ENCODE data around the gene SESN2.

Gene SESN2

GRCh38 chr1:28269529-28269928, 10.2 kb downstream of the SESN2 start:
- H3K27me3 ChIP-seq (ENCODE audit: control insufficient read depth, insufficient read depth, low read length, poor library complexity, severe bottlenecking): no peaks in the 10 kb centered on the region
- peaks cover 4% of the 10 kb centered on the region for H3K4me1 ChIP-seq (ENCODE audit: control insufficient read depth, insufficient read depth, low read length)
- 87 to 89% methylated on average over 1 to 2 of the region's 2 CpGs for WGBS, 2 experiments
- peaks cover 14% of the 10 kb centered on the region for H3K36me3 ChIP-seq (ENCODE audit: control insufficient read depth, insufficient read depth, low read length)
- no peaks in the 10 kb centered on the region for H3K9me3 ChIP-seq (ENCODE audit: control insufficient read depth, low read length)
- H3K4me3 ChIP-seq (ENCODE audit: insufficient read depth, low read depth, low read length): no peak overlapping the region
- H3K27ac ChIP-seq (ENCODE audit: insufficient read depth, low read depth, low read length, poor library complexity, severe bottlenecking): no peak overlapping the region

- Histone ChIP-seq H3K27ac (ENCODE audit: insufficient read depth, low read depth, low read length, poor library complexity, severe bottlenecking) (no peak overlapping the region), H3K4me3 (ENCODE audit: insufficient read depth, low read depth, low read length) (no peak overlapping the region), H3K9me3 (ENCODE audit: control insufficient read depth, low read length) (no peaks in the 10 kb centered on the region), H3K27me3 (ENCODE audit: control insufficient read depth, insufficient read depth, low read length, poor library complexity, severe bottlenecking) (no peaks in the 10 kb centered on the region), H3K36me3 (ENCODE audit: control insufficient read depth, insufficient read depth, low read length) (peaks cover 20% of the 10 kb centered on the region), H3K4me1 (ENCODE audit: control insufficient read depth, insufficient read depth, low read length) (no peaks in the 10 kb centered on the region)
- WGBS, 2 experiments: 94 to 97% methylated on average over 20 of the region's 20 CpGs
Observed at GRCh38 chr1:28272215-28272852, 13.0 kb downstream of the SESN2 start.

GRCh38 chr1:28273216-28273860, 14.0 kb downstream of the SESN2 start:
- Histone ChIP-seq H3K4me3 (ENCODE audit: insufficient read depth, low read depth, low read length) (no peak overlapping the region), H3K9me3 (ENCODE audit: control insufficient read depth, low read length) (no peaks in the 10 kb centered on the region), H3K36me3 (ENCODE audit: control insufficient read depth, insufficient read depth, low read length) (peaks cover 20% of the 10 kb centered on the region), H3K27me3 (ENCODE audit: control insufficient read depth, insufficient read depth, low read length, poor library complexity, severe bottlenecking) (no peaks in the 10 kb centered on the region), H3K4me1 (ENCODE audit: control insufficient read depth, insufficient read depth, low read length) (no peaks in the 10 kb centered on the region), H3K27ac (ENCODE audit: insufficient read depth, low read depth, low read length, poor library complexity, severe bottlenecking) (no peak overlapping the region)
- WGBS, 2 experiments: 84 to 89% methylated on average over 17 of the region's 17 CpGs

- no peaks in the 10 kb centered on the region for H3K9me3 ChIP-seq (ENCODE audit: control insufficient read depth, low read length)
- H3K27ac ChIP-seq (ENCODE audit: insufficient read depth, low read depth, low read length, poor library complexity, severe bottlenecking): no peak overlapping the region
- WGBS, 2 experiments: 93 to 95% methylated on average over 5 of the region's 5 CpGs
- H3K36me3 ChIP-seq (ENCODE audit: control insufficient read depth, insufficient read depth, low read length): peaks cover 25% of the 10 kb centered on the region
- no peaks in the 10 kb centered on the region for H3K27me3 ChIP-seq (ENCODE audit: control insufficient read depth, insufficient read depth, low read length, poor library complexity, severe bottlenecking)
- no peaks in the 10 kb centered on the region for H3K4me1 ChIP-seq (ENCODE audit: control insufficient read depth, insufficient read depth, low read length)
- no peak overlapping the region for H3K4me3 ChIP-seq (ENCODE audit: insufficient read depth, low read depth, low read length)
Observed at GRCh38 chr1:28278763-28279162, 19.4 kb downstream of the SESN2 start.

- Histone ChIP-seq H3K9me3 (ENCODE audit: control insufficient read depth, low read length) (no peaks in the 10 kb centered on the region), H3K27me3 (ENCODE audit: control insufficient read depth, insufficient read depth, low read length, poor library complexity, severe bottlenecking) (no peaks in the 10 kb centered on the region), H3K27ac (ENCODE audit: insufficient read depth, low read depth, low read length, poor library complexity, severe bottlenecking) (no peak overlapping the region), H3K4me1 (ENCODE audit: control insufficient read depth, insufficient read depth, low read length) (no peaks in the 10 kb centered on the region), H3K4me3 (ENCODE audit: insufficient read depth, low read depth, low read length) (no peak overlapping the region), H3K36me3 (ENCODE audit: control insufficient read depth, insufficient read depth, low read length) (peaks cover 15% of the 10 kb centered on the region)
- WGBS, 2 experiments: 91 to 95% methylated on average over 7 of the region's 7 CpGs
Observed at GRCh38 chr1:28279721-28280120, 20.4 kb downstream of the SESN2 start.

GRCh38 chr1:28280501-28280900, 21.2 kb downstream of the SESN2 start:
- no peaks in the 10 kb centered on the region for H3K27me3 ChIP-seq (ENCODE audit: control insufficient read depth, insufficient read depth, low read length, poor library complexity, severe bottlenecking)
- H3K27ac ChIP-seq (ENCODE audit: insufficient read depth, low read depth, low read length, poor library complexity, severe bottlenecking): no peak overlapping the region
- no peaks in the 10 kb centered on the region for H3K4me1 ChIP-seq (ENCODE audit: control insufficient read depth, insufficient read depth, low read length)
- H3K4me3 ChIP-seq (ENCODE audit: insufficient read depth, low read depth, low read length): no peak overlapping the region
- peaks cover 10% of the 10 kb centered on the region for H3K36me3 ChIP-seq (ENCODE audit: control insufficient read depth, insufficient read depth, low read length)
- 96 to 98% methylated on average over 8 of the region's 8 CpGs for WGBS, 2 experiments
- H3K9me3 ChIP-seq (ENCODE audit: control insufficient read depth, low read length): no peaks in the 10 kb centered on the region

GRCh38 chr1:28280977-28281381, 21.7 kb downstream of the SESN2 start:
- WGBS, 2 experiments: 94% methylated on average over 5 of the region's 5 CpGs
- no peaks in the 10 kb centered on the region for H3K9me3 ChIP-seq (ENCODE audit: control insufficient read depth, low read length)
- no peaks in the 10 kb centered on the region for H3K4me1 ChIP-seq (ENCODE audit: control insufficient read depth, insufficient read depth, low read length)
- H3K4me3 ChIP-seq (ENCODE audit: insufficient read depth, low read depth, low read length): no peak overlapping the region
- H3K27ac ChIP-seq (ENCODE audit: insufficient read depth, low read depth, low read length, poor library complexity, severe bottlenecking): no peak overlapping the region
- H3K36me3 ChIP-seq (ENCODE audit: control insufficient read depth, insufficient read depth, low read length): peaks cover 10% of the 10 kb centered on the region
- H3K27me3 ChIP-seq (ENCODE audit: control insufficient read depth, insufficient read depth, low read length, poor library complexity, severe bottlenecking): no peaks in the 10 kb centered on the region

GRCh38 chr1:28281608-28282425, 22.5 kb downstream of the SESN2 start:
- Histone ChIP-seq H3K27me3 (ENCODE audit: control insufficient read depth, insufficient read depth, low read length, poor library complexity, severe bottlenecking) (no peaks in the 10 kb centered on the region), H3K4me3 (ENCODE audit: insufficient read depth, low read depth, low read length) (no peak overlapping the region), H3K9me3 (ENCODE audit: control insufficient read depth, low read length) (no peaks in the 10 kb centered on the region), H3K4me1 (ENCODE audit: control insufficient read depth, insufficient read depth, low read length) (no peaks in the 10 kb centered on the region), H3K36me3 (ENCODE audit: control insufficient read depth, insufficient read depth, low read length) (peaks cover 10% of the 10 kb centered on the region), H3K27ac (ENCODE audit: insufficient read depth, low read depth, low read length, poor library complexity, severe bottlenecking) (no peak overlapping the region)
- WGBS, 2 experiments: 92 to 93% methylated on average over 14 of the region's 14 CpGs

GRCh38 chr1:28282426-28283407, 23.4 kb downstream of the SESN2 start:
- no peaks in the 10 kb centered on the region for H3K27me3 ChIP-seq (ENCODE audit: control insufficient read depth, insufficient read depth, low read length, poor library complexity, severe bottlenecking)
- no peaks in the 10 kb centered on the region for H3K4me1 ChIP-seq (ENCODE audit: control insufficient read depth, insufficient read depth, low read length)
- no peak overlapping the region for H3K4me3 ChIP-seq (ENCODE audit: insufficient read depth, low read depth, low read length)
- H3K36me3 ChIP-seq (ENCODE audit: control insufficient read depth, insufficient read depth, low read length): peaks cover 10% of the 10 kb centered on the region
- WGBS, 2 experiments: 90 to 92% methylated on average over 13 to 14 of the region's 14 CpGs
- no peaks in the 10 kb centered on the region for H3K9me3 ChIP-seq (ENCODE audit: control insufficient read depth, low read length)
- no peak overlapping the region for H3K27ac ChIP-seq (ENCODE audit: insufficient read depth, low read depth, low read length, poor library complexity, severe bottlenecking)

All from ectodermal cell (in vitro differentiated cells).